Liver (tissue), 9 donors: ENCODE data around the gene CLCNKB. TPM values are rescaled to one million over a fixed set of nuclear protein-coding genes. Genes with fewer than 3 reads are reported as not detected.

Source experiments
- DNase-seq: peaks from one replicate; pipeline ENCODE4 v3.0.0-alpha.2; 2017; ENCODE audit warnings: low spot score
- H3K27ac ChIP-seq, 2 donors: one replicate each; pipeline ENCODE4 v1.7.0; 2013; ENCODE audit warnings: inconsistent platforms in 2 of 2, low read length in 2 of 2, control low read depth in 1 of 2, low read depth in 1 of 2, mild to moderate bottlenecking in 1 of 2
- H3K27me3 ChIP-seq, 4 donors: one replicate each; pipeline versions ENCODE4 v1.6.1 to v1.7.0; 2013; ENCODE audit warnings: low read length in 3 of 4, inconsistent platforms in 1 of 4, mild to moderate bottlenecking in 1 of 4, moderate library complexity in 1 of 4; ENCODE audit not compliant: control insufficient read depth in 4 of 4, insufficient read depth in 4 of 4
- H3K36me3 ChIP-seq, 4 donors: one replicate each; pipeline versions ENCODE4 v1.6.1 to v1.7.0; 2013; ENCODE audit warnings: low read length in 3 of 4, mild to moderate bottlenecking in 3 of 4, low read depth in 1 of 4, moderate library complexity in 1 of 4; ENCODE audit not compliant: control insufficient read depth in 4 of 4, insufficient read depth in 3 of 4
- H3K4me1 ChIP-seq, 4 donors: one replicate each; pipeline versions ENCODE4 v1.6.1 to v1.7.0; 2013; ENCODE audit warnings: low read length in 3 of 4, mild to moderate bottlenecking in 3 of 4, moderate library complexity in 1 of 4; ENCODE audit not compliant: control insufficient read depth in 4 of 4, insufficient read depth in 4 of 4
- H3K4me3 ChIP-seq, 3 donors: one replicate each; pipeline versions ENCODE4 v1.6.1 to v1.7.0; 2013; ENCODE audit warnings: low read length in 3 of 3, control low read depth in 1 of 3, low read depth in 1 of 3, mild to moderate bottlenecking in 1 of 3
- H3K9ac ChIP-seq, 2 donors: one replicate each; pipeline ENCODE4 v1.7.0; 2013; ENCODE audit warnings: low read length in 2 of 2, mild to moderate bottlenecking in 2 of 2, moderate library complexity in 2 of 2, control low read depth in 1 of 2, low read depth in 1 of 2
- H3K9me3 ChIP-seq, 4 donors: one replicate each; pipeline versions ENCODE4 v1.6.1 to v1.7.0; 2013; ENCODE audit warnings: low read length in 3 of 4; ENCODE audit not compliant: control insufficient read depth in 4 of 4
- ATF3 ChIP-seq: IDR thresholded peaks from 2 replicates; pipeline ENCODE4 v1.6.1; 2016; ENCODE audit warnings: antibody characterized with exemption
- CTCF ChIP-seq: fragments of 150-350 bp; IDR thresholded peaks from 2 replicates; pipeline ENCODE4 v1.5.1; 2017; ENCODE audit warnings: improper control_type of control experiment, low read depth, low read length; ENCODE audit not compliant: missing input control
- EGR1 ChIP-seq, 2 donors: IDR thresholded peaks; 2 replicates each; pipeline ENCODE4 v1.6.1; 2016 to 2018; ENCODE audit warnings: antibody characterized with exemption in 2 of 2, low read depth in 2 of 2
- FOXA1 ChIP-seq: IDR thresholded peaks from 2 replicates; pipeline ENCODE4 v1.6.1; 2016; ENCODE audit warnings: antibody characterized with exemption
- FOXA2 ChIP-seq: IDR thresholded peaks from 2 replicates; pipeline ENCODE4 v1.6.1; 2016; ENCODE audit warnings: antibody characterized with exemption
- GABPA ChIP-seq, 2 donors: IDR thresholded peaks in 1 of 2; conservative IDR thresholded peaks in 1 of 2; 2 replicates each; pipeline ENCODE4 v1.6.1; 2016; ENCODE audit warnings: antibody characterized with exemption in 2 of 2, mild to moderate bottlenecking in 1 of 2, moderate library complexity in 1 of 2
- HNF4A ChIP-seq, 2 donors: conservative IDR thresholded peaks; 2 replicates each; pipeline ENCODE4 v1.6.1; 2016; ENCODE audit warnings: antibody characterized with exemption in 2 of 2, mild to moderate bottlenecking in 2 of 2
- HNF4G ChIP-seq: IDR thresholded peaks from 2 replicates; pipeline ENCODE4 v1.6.1; 2016; ENCODE audit warnings: antibody characterized with exemption
- JUND ChIP-seq, 2 donors: IDR thresholded peaks; 2 replicates each; pipeline ENCODE4 v1.6.1; 2016; ENCODE audit warnings: antibody characterized with exemption in 2 of 2
- NR2F2 ChIP-seq: IDR thresholded peaks from 2 replicates; pipeline ENCODE4 v1.6.1; 2016; ENCODE audit warnings: antibody characterized with exemption
- RAD21 ChIP-seq, 2 donors: IDR thresholded peaks; 2 replicates each; pipeline ENCODE4 v1.6.1; 2016; ENCODE audit warnings: antibody characterized with exemption in 2 of 2, mild to moderate bottlenecking in 2 of 2
- RXRA ChIP-seq, 2 donors: IDR thresholded peaks; 2 replicates each; pipeline ENCODE4 v1.6.1; 2017 to 2018; ENCODE audit warnings: antibody characterized with exemption in 2 of 2, mild to moderate bottlenecking in 1 of 2
- SP1 ChIP-seq: IDR thresholded peaks from 2 replicates; pipeline ENCODE4 v1.6.1; 2018; ENCODE audit warnings: antibody characterized with exemption, mild to moderate bottlenecking
- YY1 ChIP-seq: IDR thresholded peaks from 2 replicates; pipeline ENCODE4 v1.6.1; 2016; ENCODE audit warnings: antibody characterized with exemption, mild to moderate bottlenecking
- ZBTB33 ChIP-seq: IDR thresholded peaks from 2 replicates; pipeline ENCODE4 v1.6.1; 2016; ENCODE audit warnings: antibody characterized with exemption
- WGBS: extraction: QIAGEN DNeasy Blood & Tissue Kit; methylation state at CpG from one replicate; pipeline ENCODE4 v1.1.7; 2013; 5-methylcytosine and 5-hydroxymethylcytosine counted together
- polyA plus RNA-seq, 2 donors: library from polyadenylated mRNA; stranded (reverse) in 1 of 2; unstranded in 1 of 2; fragments of 200-250 nt in 1 of 2; fragments of >200 nt in 1 of 2; fragmentation: Nextera tagmentation in 1 of 2; extraction: Ambion mirVana in 1 of 2; gene quantifications; one replicate each; pipeline versions ENCODE4 v1.2.1 to v1.2.3, GENCODE V29; 2013 to 2015
- total RNA-seq, 2 donors: library from RNA; depleted of rRNA; stranded (reverse); fragments of >200 nt; gene quantifications; one replicate each; pipeline ENCODE4 v1.2.3, GENCODE V29; 2014
- donor health status: healthy.
- donor health status: healthy.
- donor health status: healthy.
- donor health status: healthy.
- donor health status: healthy.

Gene CLCNKB
- total and polyA plus RNA-seq, 4 donors = not detected

- Histone ChIP-seq H3K27ac (peak overlapping the region in 1 of 2 donors; percentile 54), H3K36me3 (no peaks in the 10 kb centered on the region), H3K4me1 (peaks cover 7 to 17% (median 8%) of the 10 kb centered on the region in 4 donors), H3K4me3 (no peak overlapping the region), H3K9ac (no peak overlapping the region), H3K27me3 (no peaks in the 10 kb centered on the region), H3K9me3 (no peaks in the 10 kb centered on the region)
- TF ChIP-seq FOXA1 = no peak
- no peak for TF ChIP-seq ATF3
- TF ChIP-seq NR2F2 = no peak
- TF ChIP-seq RXRA (IDR thresholded peaks at IDR 0.05) = no peak
- no peak for TF ChIP-seq SP1
- no peak for TF ChIP-seq RAD21 (IDR thresholded peaks at IDR 0.05)
- TF ChIP-seq ZBTB33 = no peak
- TF ChIP-seq EGR1 (IDR thresholded peaks at IDR 0.05; ENCODE audit: low read depth in 2 of 2) = no peak
- no peak for TF ChIP-seq HNF4A (conservative IDR thresholded peaks at IDR 0.05)
- no peak for TF ChIP-seq HNF4G
- no peak for TF ChIP-seq JUND (IDR thresholded peaks at IDR 0.05)
- TF ChIP-seq YY1 = no peak
- TF ChIP-seq GABPA (IDR thresholded peaks at IDR 0.05 in 1 of 2, conservative IDR thresholded peaks at IDR 0.05 in 1 of 2) = no peak
- no peak for TF ChIP-seq FOXA2
- DNase-seq = no peak
- 87% methylated on average over 10 of the region's 10 CpGs for WGBS
These were observed 26.5 kb upstream of the CLCNKB start for GRCh38 chr1:16017076-16017460.

GRCh38 chr1:16017461-16018303 lies 25.9 kb upstream of the CLCNKB start, which contains the start of gene HSPB7:
Gene HSPB7, minus strand, starts transcription at chr1:16018043. Its CDS starts 80 bp downstream, at chr1:16017963.
- TF ChIP-seq JUND (IDR thresholded peaks at IDR 0.05) (no peak), HNF4A (conservative IDR thresholded peaks at IDR 0.05) (no peak), CTCF (no peak), SP1 (peak; percentile 11)
- WGBS = 70% methylated on average over 37 of the region's 37 CpGs
- H3K36me3 ChIP-seq = no peaks in the 10 kb centered on the region
- no peak within 1 kb of the TSS for H3K9ac ChIP-seq
- H3K4me3 ChIP-seq = no peak within 1 kb of the TSS
- peak within 1 kb of the TSS; percentile 54 to 60 for H3K27ac ChIP-seq
- no peaks in the 10 kb centered on the region for H3K27me3 ChIP-seq
- peaks cover 4 to 15% (median 6%) of the 10 kb centered on the region in 4 donors for H3K4me1 ChIP-seq
- DNase-seq = no peak
- no peaks in the 10 kb centered on the region for H3K9me3 ChIP-seq
